HepG2 (cell line): ENCODE data around the gene MAPK9. TPM values are rescaled to one million over a fixed set of nuclear protein-coding genes. Genes with fewer than 3 reads are reported as not detected.
A peak's percentile ranks its signal among the peaks of the same experiment; 100 is the strongest.

Experiments
- ARNTL ChIP-seq: sonication (generic); formaldehyde crosslinking; IDR thresholded peaks from 2 replicates; pipeline ENCODE4 v1.4.0; 2020; ENCODE audit warnings: mild to moderate bottlenecking, missing genetic modification reagents
- ASH2L ChIP-seq: fragments of 300-600, 200-600 bp; sonication (generic); IDR thresholded peaks from 2 replicates; pipeline ENCODE4 v1.7.0; 2017; ENCODE audit warnings: low read depth, mild to moderate bottlenecking, moderate library complexity, mixed read lengths, low read length; ENCODE audit not compliant: insufficient read length
- CHD2 ChIP-seq: IDR thresholded peaks from 2 replicates; pipeline ENCODE4 v1.6.1; 2011; ENCODE audit warnings: low read depth, low read length, improper control_type of control experiment
- CREB1 ChIP-seq, 2 experiments: fragments of 450-650 bp in 1 of 2; IDR thresholded peaks; 2 replicates each; pipeline ENCODE4 v1.6.1; 2016 to 2017; ENCODE audit warnings: control low read depth in 1 of 2, mild to moderate bottlenecking in 1 of 2, missing compliant biosample characterization in 1 of 2, missing genetic modification characterization in 1 of 2
- HNRNPLL ChIP-seq: fragments of 200-400 bp; formaldehyde crosslinking; IDR thresholded peaks from 2 replicates; pipeline ENCODE4 v1.6.1; 2017; ENCODE audit warnings: mild to moderate bottlenecking, low read depth, low read length; ENCODE audit not compliant: poor library complexity, severe bottlenecking
- POLR2AphosphoS5 ChIP-seq: IDR thresholded peaks from 2 replicates; pipeline ENCODE4 v1.6.1; 2012; ENCODE audit warnings: low read depth, low read length
- SUZ12 ChIP-seq: fragments of 150-350 bp; IDR thresholded peaks from 2 replicates; pipeline ENCODE4 v1.6.1; 2014; ENCODE audit warnings: low read depth, low read length
- TSC22D2 ChIP-seq: sonication (generic); formaldehyde crosslinking; IDR thresholded peaks from 2 replicates; pipeline ENCODE4 v1.5.1; 2020; ENCODE audit warnings: missing genetic modification reagents, mild to moderate bottlenecking, borderline replicate concordance
- UBTF ChIP-seq: sonication (generic); formaldehyde crosslinking; IDR thresholded peaks from 2 replicates; pipeline ENCODE4 v1.4.0; 2020; ENCODE audit warnings: mild to moderate bottlenecking, missing genetic modification reagents
- YEATS2 ChIP-seq: sonication (generic); formaldehyde crosslinking; IDR thresholded peaks from 2 replicates; pipeline ENCODE4 v1.4.0; 2020; ENCODE audit warnings: missing genetic modification reagents, borderline replicate concordance
- ZNF335 ChIP-seq: sonication (generic); formaldehyde crosslinking; IDR thresholded peaks from 2 replicates; pipeline ENCODE4 v1.4.0; 2020; ENCODE audit warnings: missing genetic modification reagents
- ZNF350 ChIP-seq: sonication (generic); formaldehyde crosslinking; IDR thresholded peaks from 2 replicates; pipeline ENCODE4 v1.4.0; 2020; ENCODE audit warnings: mild to moderate bottlenecking, low read depth, missing genetic modification reagents, borderline replicate concordance
- ZNF441 ChIP-seq: sonication (generic); formaldehyde crosslinking; IDR thresholded peaks from 2 replicates; pipeline ENCODE4 v1.7.0; 2021; ENCODE audit warnings: missing genetic modification reagents, borderline replicate concordance
- ZNF451 ChIP-seq: sonication (generic); formaldehyde crosslinking; IDR thresholded peaks from 2 replicates; pipeline ENCODE4 v1.5.0; 2020; ENCODE audit warnings: mild to moderate bottlenecking, missing genetic modification reagents
- ZNF605 ChIP-seq: sonication (generic); formaldehyde crosslinking; IDR thresholded peaks from 2 replicates; pipeline ENCODE4 v1.8.0; 2022; ENCODE audit warnings: mild to moderate bottlenecking, missing genetic modification reagents
- ZNF777 ChIP-seq: sonication (generic); formaldehyde crosslinking; IDR thresholded peaks from 2 replicates; pipeline ENCODE4 v1.4.0; 2020; ENCODE audit warnings: missing genetic modification reagents
- ZNF816 ChIP-seq: sonication (generic); formaldehyde crosslinking; IDR thresholded peaks from 2 replicates; pipeline ENCODE4 v1.8.0; 2022; ENCODE audit warnings: missing genetic modification reagents, mild to moderate bottlenecking, borderline replicate concordance
- polyA plus RNA-seq, 8 experiments: library from polyadenylated mRNA; depleted of rRNA in 3 of 8; stranded (reverse) in 7 of 8; unstranded in 1 of 8; fragments of >200 nt; fragmentation: Illumina TruSeq in 4 of 8; extraction: Trizol in 4 of 8; gene quantifications; 2 replicates each; pipeline versions ENCODE4 v1.2.1 to v1.2.3, GENCODE V29; 2011 to 2016; ENCODE audit warnings: low read depth in 4 of 8, missing spikeins in 1 of 8, mixed read lengths in 1 of 8; ENCODE audit not compliant: insufficient read depth in 1 of 8
- total RNA-seq, 5 experiments: library from RNA; depleted of rRNA; stranded (reverse); fragments of >200 nt; fragmentation: Illumina TruSeq; extraction: Trizol; gene quantifications; 2 replicates each; pipeline ENCODE4 v1.2.3, GENCODE V29; 2016; ENCODE audit warnings: low read depth in 1 of 5
- TF ChIP-seq, protein P1 (sequence below): sonication (generic); formaldehyde crosslinking; conservative IDR thresholded peaks from 2 replicates; pipeline ENCODE4 v1.4.0; 2020; ENCODE audit warnings: missing genetic modification reagents
- TF ChIP-seq, protein P2 (sequence below): sonication (generic); formaldehyde crosslinking; conservative IDR thresholded peaks from 2 replicates; pipeline ENCODE4 v1.8.0; 2022; ENCODE audit warnings: mild to moderate bottlenecking, moderate library complexity, missing genetic modification reagents
- TF ChIP-seq, protein P3 (sequence below): sonication (generic); formaldehyde crosslinking; IDR thresholded peaks from 2 replicates; pipeline ENCODE4 v1.4.0; 2020; ENCODE audit warnings: missing genetic modification reagents

The MAPK9 gene
- total and polyA plus RNA-seq, 2 of the 13 experiments (the other 11 are each of a cell fraction or from before 2014, with no cell fraction given) = 30.1 to 56.1 TPM

DNA sequence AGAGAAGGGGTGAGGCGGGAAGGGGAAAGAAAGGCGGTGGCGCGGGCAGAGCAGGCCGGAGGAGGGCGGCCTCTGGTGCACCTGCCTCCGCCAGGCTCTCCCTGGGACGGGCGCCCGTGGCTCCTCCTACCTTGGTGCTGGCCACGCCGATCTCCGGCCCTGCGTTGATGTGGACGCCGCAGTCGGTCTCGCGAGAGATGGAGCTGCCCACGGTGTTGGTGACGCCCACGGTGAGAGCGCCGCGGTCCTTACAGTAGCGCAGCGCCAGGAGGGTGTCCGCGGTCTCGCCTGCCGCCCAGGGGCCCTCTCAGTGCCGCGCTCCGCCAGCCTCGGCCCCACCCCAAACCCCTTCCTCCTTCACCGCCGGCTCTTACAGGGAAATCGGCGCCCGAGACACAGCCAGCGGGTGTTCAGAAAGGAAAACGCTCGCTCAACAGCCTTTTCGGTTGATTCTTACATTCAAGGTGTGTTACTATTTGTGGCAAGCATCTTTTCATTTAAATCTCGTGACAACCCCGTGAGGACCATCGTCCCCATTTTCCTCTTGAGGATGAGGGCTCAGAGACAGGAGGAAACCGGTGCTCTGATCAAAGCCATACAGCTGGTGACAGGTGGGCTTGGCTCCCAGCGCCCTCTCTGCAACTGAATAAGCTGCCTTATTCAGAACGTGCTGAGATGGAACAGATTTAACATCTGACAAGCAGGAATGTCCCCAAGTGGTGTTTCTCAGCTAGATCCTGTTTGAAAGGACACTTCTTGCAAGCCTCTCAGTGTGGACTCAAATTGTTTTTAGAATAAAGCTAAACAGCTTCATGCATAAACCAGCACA, 22.0 kb upstream of the MAPK9 start (continued):
- peak; percentile 63 for TF ChIP-seq YEATS2 (CRISPR knock-in tag)
- no peak for TF ChIP-seq ZNF451
- TF ChIP-seq ZNF335 = peak; percentile 97
- TF ChIP-seq UBTF (CRISPR knock-in tag) = peak; percentile 64
- no peak for TF ChIP-seq ZNF441
- TF ChIP-seq HNRNPLL = peak; percentile 61
- TF ChIP-seq, protein P1, sequence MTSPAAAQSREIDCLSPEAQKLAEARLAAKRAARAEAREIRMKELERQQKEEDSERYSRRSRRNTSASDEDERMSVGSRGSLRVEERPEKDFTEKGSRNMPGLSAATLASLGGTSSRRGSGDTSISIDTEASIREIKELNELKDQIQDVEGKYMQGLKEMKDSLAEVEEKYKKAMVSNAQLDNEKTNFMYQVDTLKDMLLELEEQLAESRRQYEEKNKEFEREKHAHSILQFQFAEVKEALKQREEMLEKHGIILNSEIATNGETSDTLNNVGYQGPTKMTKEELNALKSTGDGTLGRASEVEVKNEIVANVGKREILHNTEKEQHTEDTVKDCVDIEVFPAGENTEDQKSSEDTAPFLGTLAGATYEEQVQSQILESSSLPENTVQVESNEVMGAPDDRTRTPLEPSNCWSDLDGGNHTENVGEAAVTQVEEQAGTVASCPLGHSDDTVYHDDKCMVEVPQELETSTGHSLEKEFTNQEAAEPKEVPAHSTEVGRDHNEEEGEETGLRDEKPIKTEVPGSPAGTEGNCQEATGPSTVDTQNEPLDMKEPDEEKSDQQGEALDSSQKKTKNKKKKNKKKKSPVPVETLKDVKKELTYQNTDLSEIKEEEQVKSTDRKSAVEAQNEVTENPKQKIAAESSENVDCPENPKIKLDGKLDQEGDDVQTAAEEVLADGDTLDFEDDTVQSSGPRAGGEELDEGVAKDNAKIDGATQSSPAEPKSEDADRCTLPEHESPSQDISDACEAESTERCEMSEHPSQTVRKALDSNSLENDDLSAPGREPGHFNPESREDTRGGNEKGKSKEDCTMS (CRISPR knock-in tag) = no peak
- TF ChIP-seq CHD2 = peak; percentile 97
- TF ChIP-seq ZNF605 = no peak
- TF ChIP-seq CREB1 (IDR thresholded peaks at IDR 0.05) = 0 out of 2 replicates have a peak, but pooled peaks have one; percentile 30
- no peak for TF ChIP-seq CREB1 (CRISPR knock-in tag; IDR thresholded peaks at IDR 0.05)
- TF ChIP-seq, protein P2, sequence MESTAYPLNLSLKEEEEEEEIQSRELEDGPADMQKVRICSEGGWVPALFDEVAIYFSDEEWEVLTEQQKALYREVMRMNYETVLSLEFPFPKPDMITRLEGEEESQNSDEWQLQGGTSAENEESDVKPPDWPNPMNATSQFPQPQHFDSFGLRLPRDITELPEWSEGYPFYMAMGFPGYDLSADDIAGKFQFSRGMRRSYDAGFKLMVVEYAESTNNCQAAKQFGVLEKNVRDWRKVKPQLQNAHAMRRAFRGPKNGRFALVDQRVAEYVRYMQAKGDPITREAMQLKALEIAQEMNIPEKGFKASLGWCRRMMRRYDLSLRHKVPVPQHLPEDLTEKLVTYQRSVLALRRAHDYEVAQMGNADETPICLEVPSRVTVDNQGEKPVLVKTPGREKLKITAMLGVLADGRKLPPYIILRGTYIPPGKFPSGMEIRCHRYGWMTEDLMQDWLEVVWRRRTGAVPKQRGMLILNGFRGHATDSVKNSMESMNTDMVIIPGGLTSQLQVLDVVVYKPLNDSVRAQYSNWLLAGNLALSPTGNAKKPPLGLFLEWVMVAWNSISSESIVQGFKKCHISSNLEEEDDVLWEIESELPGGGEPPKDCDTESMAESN (CRISPR knock-in tag) = peak; percentile 46; the same call in 1 of the 2 replicates
- TF ChIP-seq ZNF816 (CRISPR knock-in tag) = no peak
- TF ChIP-seq SUZ12 = no peak
- TF ChIP-seq TSC22D2 (CRISPR knock-in tag) = no peak
- TF ChIP-seq ARNTL (CRISPR knock-in tag) = no peak
- TF ChIP-seq, protein P3, sequence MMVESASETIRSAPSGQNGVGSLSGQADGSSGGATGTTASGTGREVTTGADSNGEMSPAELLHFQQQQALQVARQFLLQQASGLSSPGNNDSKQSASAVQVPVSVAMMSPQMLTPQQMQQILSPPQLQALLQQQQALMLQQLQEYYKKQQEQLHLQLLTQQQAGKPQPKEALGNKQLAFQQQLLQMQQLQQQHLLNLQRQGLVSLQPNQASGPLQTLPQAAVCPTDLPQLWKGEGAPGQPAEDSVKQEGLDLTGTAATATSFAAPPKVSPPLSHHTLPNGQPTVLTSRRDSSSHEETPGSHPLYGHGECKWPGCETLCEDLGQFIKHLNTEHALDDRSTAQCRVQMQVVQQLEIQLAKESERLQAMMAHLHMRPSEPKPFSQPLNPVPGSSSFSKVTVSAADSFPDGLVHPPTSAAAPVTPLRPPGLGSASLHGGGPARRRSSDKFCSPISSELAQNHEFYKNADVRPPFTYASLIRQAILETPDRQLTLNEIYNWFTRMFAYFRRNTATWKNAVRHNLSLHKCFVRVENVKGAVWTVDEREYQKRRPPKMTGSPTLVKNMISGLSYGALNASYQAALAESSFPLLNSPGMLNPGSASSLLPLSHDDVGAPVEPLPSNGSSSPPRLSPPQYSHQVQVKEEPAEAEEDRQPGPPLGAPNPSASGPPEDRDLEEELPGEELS (CRISPR knock-in tag) = 0 out of 2 replicates have a peak, but pooled peaks have one; percentile 17
- peak; percentile 25 for TF ChIP-seq ASH2L
- TF ChIP-seq POLR2AphosphoS5 = 0 out of 2 replicates have a peak, but pooled peaks have one; percentile 19
- TF ChIP-seq ZNF350 = 0 out of 2 replicates have a peak, but pooled peaks have one; percentile 25
- peak; percentile 33; the same call in 1 of the 2 replicates for TF ChIP-seq ZNF777 (CRISPR knock-in tag)
